Activated naive CD4-positive, alpha-beta T cell treated with anti-CD3 and anti-CD28 coated beads, Interleukin-2, amount 10 ng/mL, durations not matched to agents 7 days and 5 days (primary cell): ENCODE data around the gene CSF2.

Source experiments
- CTCF ChIA-PET: fragments of 350-600 bp; sonication (Branson Sonifier 250); formaldehyde crosslinking; loops from one replicate; lab custom pipeline; 2021; ENCODE audit warnings: antibody characterized with exemption; lab: Charles Lee
- DNase-seq: peaks from one replicate; pipeline ENCODE4 v3.0.0-alpha.2; 2020
- H3K27ac Mint-ChIP-seq: one replicate; pipeline ENCODE4 v1.8.0; 2021; ENCODE audit warnings: mild to moderate bottlenecking, moderate library complexity, mixed read lengths
- H3K27me3 Mint-ChIP-seq: one replicate; pipeline ENCODE4 v1.8.0; 2021; ENCODE audit warnings: mild to moderate bottlenecking, mixed read lengths
- H3K36me3 Mint-ChIP-seq: one replicate; pipeline ENCODE4 v1.8.0; 2021; ENCODE audit warnings: mixed read lengths
- H3K4me1 Mint-ChIP-seq: one replicate; pipeline ENCODE4 v1.8.0; 2021; ENCODE audit warnings: mixed read lengths
- H3K4me3 Mint-ChIP-seq: one replicate; pipeline ENCODE4 v1.8.0; 2021; ENCODE audit warnings: mild to moderate bottlenecking, moderate library complexity, mixed read lengths
- H3K9me3 Mint-ChIP-seq: one replicate; pipeline ENCODE4 v1.8.0; 2021; ENCODE audit warnings: mixed read lengths

The CSF2 gene

GRCh38 chr5:132057498-132058255 lies 15.9 kb upstream of the CSF2 start:
- no peaks in the 10 kb centered on the region for H3K9me3 Mint-ChIP-seq
- H3K4me3 Mint-ChIP-seq: no peak overlapping the region
- H3K27me3 Mint-ChIP-seq: peaks cover 74% of the 10 kb centered on the region
- CTCF ChIA-PET: interaction anchor here (1.0 to 1.5 kb wide), 2 partner anchors 50 to 181 kb away, joined by 3 read pairs; no protein-coding TSS in a partner anchor
- H3K36me3 Mint-ChIP-seq: no peaks in the 10 kb centered on the region
- peak; percentile 18 for DNase-seq
- peaks cover 45% of the 10 kb centered on the region for H3K4me1 Mint-ChIP-seq
- no peak overlapping the region for H3K27ac Mint-ChIP-seq

- CTCF ChIA-PET: interaction anchor here (0.6 to 1.5 kb wide), 4 partner anchors 51 to 524 kb away, joined by 3 to 6 read pairs (median 3); no protein-coding TSS in a partner anchor
- H3K4me1 Mint-ChIP-seq: peaks cover 52% of the 10 kb centered on the region
- no peaks in the 10 kb centered on the region for H3K9me3 Mint-ChIP-seq
- no peaks in the 10 kb centered on the region for H3K36me3 Mint-ChIP-seq
- peak; percentile 5 for DNase-seq
- no peak overlapping the region for H3K27ac Mint-ChIP-seq
- H3K27me3 Mint-ChIP-seq: peaks cover 72% of the 10 kb centered on the region
- H3K4me3 Mint-ChIP-seq: no peak overlapping the region
Measured at GRCh38 chr5:132058646-132059042, 14.9 kb upstream of the CSF2 start.

- H3K27me3 Mint-ChIP-seq: peaks cover 67% of the 10 kb centered on the region
- H3K36me3 Mint-ChIP-seq: no peaks in the 10 kb centered on the region
- H3K9me3 Mint-ChIP-seq: no peaks in the 10 kb centered on the region
- CTCF ChIA-PET: interaction anchor here (0.6 to 1.5 kb wide), 3 partner anchors 470 to 525 kb away, joined by 3 to 6 read pairs (median 3); no protein-coding TSS in a partner anchor
- H3K4me1 Mint-ChIP-seq: peaks cover 54% of the 10 kb centered on the region
- peak; percentile 37 for DNase-seq
- peak overlapping the region; percentile 24 for H3K27ac Mint-ChIP-seq
- no peak overlapping the region for H3K4me3 Mint-ChIP-seq
Measured at GRCh38 chr5:132059043-132059695, 14.4 kb upstream of the CSF2 start.

GRCh38 chr5:132059696-132060500 lies 13.7 kb upstream of the CSF2 start:
- peak; percentile 19 for DNase-seq
- peaks cover 51% of the 10 kb centered on the region for H3K4me1 Mint-ChIP-seq
- no peaks in the 10 kb centered on the region for H3K36me3 Mint-ChIP-seq
- CTCF ChIA-PET: interaction anchor here (1.5 to 5.7 kb wide), 2 partner anchors 51 to 471 kb away, joined by 6 to 64 read pairs; no protein-coding TSS in a partner anchor
- no peak overlapping the region for H3K4me3 Mint-ChIP-seq
- no peaks in the 10 kb centered on the region for H3K9me3 Mint-ChIP-seq
- peaks cover 65% of the 10 kb centered on the region for H3K27me3 Mint-ChIP-seq
- H3K27ac Mint-ChIP-seq: peak overlapping the region; percentile 24

- Mint-ChIP-seq H3K9me3 (no peaks in the 10 kb centered on the region), H3K4me3 (no peak within 1 kb of the TSS), H3K36me3 (no peaks in the 10 kb centered on the region), H3K4me1 (peaks cover 54% of the 10 kb centered on the region), H3K27me3 (peaks cover 60% of the 10 kb centered on the region), H3K27ac (peak within 1 kb of the TSS; percentile 24)
- CTCF ChIA-PET: interaction anchor here (3.5 to 5.7 kb wide), 4 partner anchors 48 to 471 kb away, joined by 11 to 64 read pairs (median 34); no protein-coding TSS in a partner anchor
- peak; percentile 13 for DNase-seq
Measured at GRCh38 chr5:132060501-132061161, 13.0 kb upstream of the CSF2 start, which contains the start of gene IL3. TSS of gene IL3 (plus strand) at chr5:132060655. CDS start at chr5:132060707, 52 bp downstream.

GRCh38 chr5:132063090-132063911 lies 10.3 kb upstream of the CSF2 start:
- peaks cover 57% of the 10 kb centered on the region for H3K27me3 Mint-ChIP-seq
- H3K4me1 Mint-ChIP-seq: peaks cover 31% of the 10 kb centered on the region
- H3K9me3 Mint-ChIP-seq: no peaks in the 10 kb centered on the region
- CTCF ChIA-PET: interaction anchor here (0.6 to 5.7 kb wide), 34 partner anchors 9 to 798 kb away, joined by 3 to 64 read pairs (median 4); no protein-coding TSS in a partner anchor
- peak; percentile 86 for DNase-seq
- H3K36me3 Mint-ChIP-seq: no peaks in the 10 kb centered on the region
- H3K27ac Mint-ChIP-seq: no peak overlapping the region
- no peak overlapping the region for H3K4me3 Mint-ChIP-seq

GRCh38 chr5:132064140-132064539 lies 9.4 kb upstream of the CSF2 start:
- peak overlapping the region; percentile 26 for H3K27ac Mint-ChIP-seq
- no peak overlapping the region for H3K4me3 Mint-ChIP-seq
- H3K36me3 Mint-ChIP-seq: no peaks in the 10 kb centered on the region
- H3K4me1 Mint-ChIP-seq: peaks cover 26% of the 10 kb centered on the region
- no peak for DNase-seq
- peaks cover 58% of the 10 kb centered on the region for H3K27me3 Mint-ChIP-seq
- CTCF ChIA-PET: interaction anchor here (1.0 to 5.7 kb wide), 16 partner anchors 8 to 475 kb away, joined by 3 to 64 read pairs (median 8); no protein-coding TSS in a partner anchor
- no peaks in the 10 kb centered on the region for H3K9me3 Mint-ChIP-seq

GRCh38 chr5:132064738-132065331 lies 8.8 kb upstream of the CSF2 start:
- no peak overlapping the region for H3K4me3 Mint-ChIP-seq
- CTCF ChIA-PET: interaction anchor here (0.6 to 5.7 kb wide), 12 partner anchors 29 to 436 kb away, joined by 3 to 64 read pairs (median 6); partner anchors contain the start of gene SLC22A5
- H3K27me3 Mint-ChIP-seq: peaks cover 58% of the 10 kb centered on the region
- no peaks in the 10 kb centered on the region for H3K9me3 Mint-ChIP-seq
- H3K27ac Mint-ChIP-seq: peak overlapping the region; percentile 26
- peak; percentile 87 for DNase-seq
- H3K36me3 Mint-ChIP-seq: no peaks in the 10 kb centered on the region
- peaks cover 19% of the 10 kb centered on the region for H3K4me1 Mint-ChIP-seq

GRCh38 chr5:132065351-132065937 lies 8.1 kb upstream of the CSF2 start:
- Mint-ChIP-seq H3K27ac (no peak overlapping the region), H3K4me1 (peaks cover 19% of the 10 kb centered on the region), H3K27me3 (peaks cover 57% of the 10 kb centered on the region), H3K9me3 (no peaks in the 10 kb centered on the region), H3K36me3 (no peaks in the 10 kb centered on the region), H3K4me3 (no peak overlapping the region)
- CTCF ChIA-PET: interaction anchor here (0.6 to 5.7 kb wide), 12 partner anchors 28 to 435 kb away, joined by 3 to 64 read pairs (median 6); partner anchors contain the start of gene SLC22A5
- peak; percentile 70 for DNase-seq

GRCh38 chr5:132065951-132066701 lies 7.5 kb upstream of the CSF2 start:
- Mint-ChIP-seq H3K9me3 (no peaks in the 10 kb centered on the region), H3K36me3 (no peaks in the 10 kb centered on the region), H3K4me3 (no peak overlapping the region), H3K4me1 (peaks cover 22% of the 10 kb centered on the region), H3K27me3 (peaks cover 52% of the 10 kb centered on the region), H3K27ac (no peak overlapping the region)
- DNase-seq: no peak
- CTCF ChIA-PET: interaction anchor here (0.9 to 5.7 kb wide), 11 partner anchors 57 to 435 kb away, joined by 3 to 64 read pairs (median 6); partner anchors contain the start of gene SLC22A5

- H3K36me3 Mint-ChIP-seq: no peaks in the 10 kb centered on the region
- H3K9me3 Mint-ChIP-seq: no peaks in the 10 kb centered on the region
- H3K4me3 Mint-ChIP-seq: no peak overlapping the region
- no peak overlapping the region for H3K27ac Mint-ChIP-seq
- DNase-seq: no peak
- CTCF ChIA-PET: interaction anchor here (0.9 to 3.4 kb wide), 4 partner anchors 67 to 123 kb away, joined by 3 to 16 read pairs (median 6); no protein-coding TSS in a partner anchor
- peaks cover 51% of the 10 kb centered on the region for H3K27me3 Mint-ChIP-seq
- peaks cover 22% of the 10 kb centered on the region for H3K4me1 Mint-ChIP-seq
Measured at GRCh38 chr5:132066871-132067270, 6.7 kb upstream of the CSF2 start.
